ENCODE measurements around the gene TMEM126A. TPM values are rescaled to one million over a fixed set of nuclear protein-coding genes. Genes with fewer than 3 reads are reported as not detected.

TMEM126A gene
- total and polyA plus RNA-seq, 4 donors, result 19.9 to 58.4 (median 34.9) TPM

DNA sequence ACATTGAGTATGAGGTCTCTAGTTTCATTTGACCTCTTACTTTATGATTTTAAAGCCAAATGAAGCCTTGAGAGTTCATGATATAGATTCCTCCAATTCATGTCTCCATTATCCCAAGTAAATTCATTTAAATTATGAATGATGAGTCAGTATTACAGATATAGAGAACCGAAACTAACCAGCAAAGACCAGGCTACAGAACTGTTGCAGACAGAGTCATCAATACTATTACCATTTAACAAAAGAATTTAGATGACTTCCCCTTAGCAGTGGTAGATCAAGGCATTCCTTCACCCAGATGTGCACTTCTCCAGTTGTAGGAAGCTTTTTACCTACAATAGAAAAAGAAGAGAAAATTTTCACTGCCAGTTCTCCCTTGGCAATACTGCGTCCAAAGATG lies 50.0 kb downstream of the TMEM126A start:
- Histone ChIP-seq H3K4me3 (ENCODE audit: low read length in 2 of 2) (no peak overlapping the region), H3K27ac (ENCODE audit: low read depth in 1 of 2, low read length in 2 of 2) (no peak overlapping the region), H3K9me3 (ENCODE audit: control insufficient read depth, low read length) (no peaks in the 10 kb centered on the region), H3K4me1 (ENCODE audit: control insufficient read depth in 1 of 2, insufficient read depth in 2 of 2, low read length in 2 of 2) (no peaks in the 10 kb centered on the region), H3K27me3 (ENCODE audit: control insufficient read depth in 1 of 2, insufficient read depth in 2 of 2, low read length in 1 of 2) (no peaks in the 10 kb centered on the region), H3K36me3 (ENCODE audit: control insufficient read depth in 1 of 2, insufficient read depth in 2 of 2, low read length in 1 of 2) (no peaks in the 10 kb centered on the region)
- ATAC-seq (ENCODE audit: low FRiP score), result no peak
- intact Hi-C loops (cut with DNase I), result no loop called here
- no peak for DNase-seq
- WGBS, 2 donors, result 87 to 93% methylated on average over 2 of the region's 2 CpGs

DNA sequence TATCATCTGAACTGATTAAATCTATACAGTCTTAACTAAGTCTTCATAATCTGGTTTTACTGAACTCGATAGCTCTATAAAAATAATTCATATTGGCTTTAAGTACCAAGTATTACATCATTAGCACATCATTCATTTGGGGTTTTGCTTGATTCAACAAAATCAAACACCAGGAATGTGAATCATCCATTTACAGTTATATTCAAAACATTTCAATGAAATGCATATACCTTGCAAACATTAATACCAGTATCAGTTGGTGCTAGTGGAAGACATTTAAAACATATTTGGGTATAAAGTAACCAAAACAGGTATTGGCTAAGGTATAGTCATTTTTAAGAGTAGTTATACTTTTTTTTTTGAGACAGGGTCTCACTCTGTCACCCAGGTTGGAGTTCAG lies 50.4 kb downstream of the TMEM126A start:
- no peaks in the 10 kb centered on the region for H3K27me3 ChIP-seq (ENCODE audit: control insufficient read depth in 1 of 2, insufficient read depth in 2 of 2, low read length in 1 of 2)
- H3K9me3 ChIP-seq (ENCODE audit: control insufficient read depth, low read length), result no peaks in the 10 kb centered on the region
- H3K4me3 ChIP-seq (ENCODE audit: low read length in 2 of 2), result no peak overlapping the region
- intact Hi-C loops (cut with DNase I), result no loop called here
- no peaks in the 10 kb centered on the region for H3K36me3 ChIP-seq (ENCODE audit: control insufficient read depth in 1 of 2, insufficient read depth in 2 of 2, low read length in 1 of 2)
- DNase-seq (no peak), ATAC-seq (ENCODE audit: low FRiP score) (no peak)
- 58 to 67% methylated on average over 1 of the region's 1 CpG for WGBS, 2 donors
- H3K4me1 ChIP-seq (ENCODE audit: control insufficient read depth in 1 of 2, insufficient read depth in 2 of 2, low read length in 2 of 2), result no peaks in the 10 kb centered on the region
- H3K27ac ChIP-seq (ENCODE audit: low read depth in 1 of 2, low read length in 2 of 2), result no peak overlapping the region

DNA sequence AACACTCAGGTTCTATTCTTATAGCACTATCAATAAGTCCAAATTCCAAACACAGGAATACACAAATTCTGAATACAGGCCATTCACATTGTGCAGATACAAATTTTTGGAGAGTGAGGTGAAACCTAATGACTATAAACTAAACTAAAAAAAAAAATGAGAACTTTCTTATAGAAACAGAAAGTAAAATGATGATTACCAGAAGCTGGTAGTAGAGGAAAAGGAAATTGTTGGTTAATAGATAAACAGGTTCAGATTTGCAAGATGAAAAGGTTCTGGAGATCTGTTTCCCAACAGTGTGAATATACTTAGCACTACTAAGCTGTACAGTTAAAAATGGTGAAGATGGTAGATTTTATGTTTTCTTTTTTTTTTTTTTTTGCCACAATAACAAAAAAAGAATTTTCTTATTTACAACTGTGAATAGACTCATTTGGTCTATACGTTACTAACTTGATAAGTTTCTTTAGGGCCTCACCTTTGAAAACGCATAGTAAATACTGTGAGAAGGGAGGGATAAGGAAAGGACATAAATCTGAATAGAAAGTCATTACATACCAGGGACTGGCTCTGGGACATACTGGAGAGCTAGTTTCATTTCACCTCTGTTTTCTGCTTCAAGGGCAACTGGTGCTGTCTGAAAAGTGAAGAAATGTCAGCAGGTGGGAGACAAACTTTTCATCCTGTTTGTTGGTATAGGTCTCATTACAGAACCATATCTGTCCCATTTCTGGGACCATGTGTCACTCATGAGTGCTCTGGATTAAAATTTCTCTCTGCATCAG lies 52.4 kb downstream of the TMEM126A start:
- Histone ChIP-seq H3K36me3 (ENCODE audit: control insufficient read depth in 1 of 2, insufficient read depth in 2 of 2, low read length in 1 of 2) (no peaks in the 10 kb centered on the region), H3K4me1 (ENCODE audit: control insufficient read depth in 1 of 2, insufficient read depth in 2 of 2, low read length in 2 of 2) (no peaks in the 10 kb centered on the region), H3K27me3 (ENCODE audit: control insufficient read depth in 1 of 2, insufficient read depth in 2 of 2, low read length in 1 of 2) (no peaks in the 10 kb centered on the region), H3K27ac (ENCODE audit: low read depth in 1 of 2, low read length in 2 of 2) (no peak overlapping the region), H3K4me3 (ENCODE audit: low read length in 2 of 2) (no peak overlapping the region), H3K9me3 (ENCODE audit: control insufficient read depth, low read length) (no peaks in the 10 kb centered on the region)
- ATAC-seq (ENCODE audit: low FRiP score) (no peak), DNase-seq (no peak)
- 82 to 92% methylated on average over 2 of the region's 2 CpGs for WGBS, 2 donors
- intact Hi-C loops (cut with DNase I), result loop anchor here in 1 of 2 donors (10.0 kb wide), 1 partner anchor 125 kb away; no protein-coding TSS in a partner anchor

DNA sequence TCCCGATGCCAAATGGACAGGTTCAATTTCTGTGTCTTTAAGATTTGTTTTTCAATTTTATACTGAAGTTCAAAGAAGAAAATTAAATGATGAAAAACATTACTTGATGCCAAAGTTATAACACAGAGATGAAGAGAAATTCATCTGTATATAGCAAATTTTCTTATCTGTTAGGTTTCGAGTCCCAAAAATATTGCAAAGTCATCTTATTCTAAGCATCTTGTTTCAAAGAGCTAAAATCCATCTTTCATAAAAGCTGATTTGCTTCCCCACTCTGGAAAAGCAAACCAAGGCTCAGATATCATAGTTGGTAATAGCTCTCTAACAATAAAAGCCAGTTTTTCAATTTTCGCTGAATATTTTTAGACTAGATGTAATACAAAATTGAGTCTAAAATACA lies 57.2 kb downstream of the TMEM126A start:
- WGBS, 2 donors, result 97% methylated on average over 3 of the region's 3 CpGs

DNA sequence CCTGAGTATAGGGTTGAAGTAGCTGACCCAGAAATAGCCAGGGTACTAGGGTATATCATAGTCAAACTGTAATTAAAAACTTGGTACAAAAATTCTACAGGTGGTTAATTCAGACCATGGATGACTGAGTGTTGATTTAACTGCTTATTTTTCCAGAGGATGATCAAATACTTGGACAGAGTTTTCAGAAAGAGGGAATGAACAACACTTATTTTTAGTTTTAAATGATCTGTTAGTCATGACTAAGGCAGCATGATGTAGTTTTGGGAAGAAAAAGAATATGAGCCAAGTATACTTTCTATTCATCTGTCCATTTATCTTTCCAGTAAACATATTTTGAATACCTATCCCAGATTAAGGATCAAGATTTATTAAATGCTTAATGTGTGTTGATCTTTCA lies 58.0 kb downstream of the TMEM126A start:
- H3K27me3 ChIP-seq (ENCODE audit: control insufficient read depth in 1 of 2, insufficient read depth in 2 of 2, low read length in 1 of 2), result no peaks in the 10 kb centered on the region
- H3K4me1 ChIP-seq (ENCODE audit: control insufficient read depth in 1 of 2, insufficient read depth in 2 of 2, low read length in 2 of 2), result no peaks in the 10 kb centered on the region
- intact Hi-C loops (cut with DNase I), result loop anchor here in 1 of 2 donors (10.0 kb wide), 1 partner anchor 119 kb away; no protein-coding TSS in a partner anchor
- H3K36me3 ChIP-seq (ENCODE audit: control insufficient read depth in 1 of 2, insufficient read depth in 2 of 2, low read length in 1 of 2), result no peaks in the 10 kb centered on the region
- no peak overlapping the region for H3K4me3 ChIP-seq (ENCODE audit: low read length in 2 of 2)
- H3K27ac ChIP-seq (ENCODE audit: low read depth in 1 of 2, low read length in 2 of 2), result no peak overlapping the region
- peak; percentile 41 for ATAC-seq (ENCODE audit: low FRiP score)
- DNase-seq, result no peak
- no peaks in the 10 kb centered on the region for H3K9me3 ChIP-seq (ENCODE audit: control insufficient read depth, low read length)

More for the DNA sequence above, 57.2 kb downstream of the TMEM126A start:
- intact Hi-C loops (cut with DNase I), result loop anchor here in 1 of 2 donors (10.0 kb wide), 1 partner anchor 120 kb away; no protein-coding TSS in a partner anchor
- H3K9me3 ChIP-seq (ENCODE audit: control insufficient read depth, low read length), result no peaks in the 10 kb centered on the region
- H3K4me3 ChIP-seq (ENCODE audit: low read length in 2 of 2), result no peak overlapping the region
- H3K27ac ChIP-seq (ENCODE audit: low read depth in 1 of 2, low read length in 2 of 2), result no peak overlapping the region
- H3K27me3 ChIP-seq (ENCODE audit: control insufficient read depth in 1 of 2, insufficient read depth in 2 of 2, low read length in 1 of 2), result no peaks in the 10 kb centered on the region
- H3K4me1 ChIP-seq (ENCODE audit: control insufficient read depth in 1 of 2, insufficient read depth in 2 of 2, low read length in 2 of 2), result no peaks in the 10 kb centered on the region
- ATAC-seq (ENCODE audit: low FRiP score), result no peak
- no peak for DNase-seq
- H3K36me3 ChIP-seq (ENCODE audit: control insufficient read depth in 1 of 2, insufficient read depth in 2 of 2, low read length in 1 of 2), result no peaks in the 10 kb centered on the region

Other genes starting within 250 kb of the TMEM126A start
- 10 to 100 TPM; 19.4 to 23.3 TPM for gene DLG2, start 20.6 kb upstream of the TMEM126A start, total RNA-seq
- 1 to 10 TPM; 1.3 to 2.4 TPM for gene DLG2, start 20.6 kb upstream of the TMEM126A start, polyA plus RNA-seq
- 10 to 100 TPM; 39.7 to 40.5 TPM for gene TMEM126B, start 19.4 kb upstream of the TMEM126A start, total RNA-seq
- 100 to 1,000 TPM in 1 of 2 donors, 10 to 100 TPM in 1; 63.3 to 116 TPM for gene TMEM126B, start 19.4 kb upstream of the TMEM126A start, polyA plus RNA-seq
- gene CREBZF, start 17.2 kb downstream of the TMEM126A start, total RNA-seq, result 10 to 100 TPM; 44.5 to 59.1 TPM
- 10 to 100 TPM; 19.5 to 69.2 TPM for gene CREBZF, start 17.2 kb downstream of the TMEM126A start, polyA plus RNA-seq
- 1 to 10 TPM; 1.1 to 1.9 TPM for gene CCDC89, start 38.2 kb downstream of the TMEM126A start, total RNA-seq
- 1 to 10 TPM; 1.6 TPM for gene CCDC89, start 38.2 kb downstream of the TMEM126A start, polyA plus RNA-seq
- gene SYTL2, start 163.2 kb downstream of the TMEM126A start, total RNA-seq, result 10 to 100 TPM; 42.9 to 54.0 TPM
- gene SYTL2, start 163.2 kb downstream of the TMEM126A start, polyA plus RNA-seq, result 10 to 100 TPM; 29.2 to 57.4 TPM
- gene CCDC83, start 207.4 kb downstream of the TMEM126A start, total RNA-seq, result not detected
- gene CCDC83, start 207.4 kb downstream of the TMEM126A start, polyA plus RNA-seq, result not detected